HCT116 (cell line): ENCODE data around the gene GBX1. TPM values are rescaled to one million over a fixed set of nuclear protein-coding genes. Genes with fewer than 3 reads are reported as not detected.

Experiments
- ATAC-seq: fragments of 200-7000 bp; cut with Tn5 transposase; 2 replicates; pipeline ENCODE4 v1.9.1; 2020; ENCODE audit warnings: mild to moderate bottlenecking, moderate library complexity
- BruUV-seq: library from RNA; stranded (reverse); fragments of 400-500 nt; replicated peaks from 2 replicates; lab custom pipeline; 2021; lab: Mats Ljungman, UMichigan
- CTCF ChIA-PET: fragments of 300-600 bp; sonication (Branson Sonifier 250); formaldehyde crosslinking; loops from one replicate; lab custom pipeline; 2021; ENCODE audit warnings: antibody characterized with exemption; lab: Charles Lee
- POLR2A ChIA-PET: fragments of 300-600, 350-600 bp; sonication (Branson Sonifier 250); formaldehyde crosslinking; loops from one replicate; lab custom pipeline; 2021; ENCODE audit warnings: antibody characterized with exemption; lab: Charles Lee
- RAD21 ChIA-PET, 2 experiments: fragments of 300-600 bp; sonication (Branson Sonifier 250); formaldehyde crosslinking; loops; one replicate each; lab custom pipeline; 2023; ENCODE audit warnings: low total read pairs in 2 of 2; ENCODE audit not compliant: uncharacterized antibody in 2 of 2, unreplicated experiment in 2 of 2, low non-redundant PET in 1 of 2; lab: Charles Lee
- DNase-seq: peaks from one replicate; pipeline ENCODE4 v3.0.0-alpha.2; 2010; ENCODE audit warnings: low read depth, low spot score
- H2AFZ ChIP-seq: fragments of 200-600 bp; shearing (Covaris generic), sonication (generic); 2 replicates; pipeline ENCODE4 v1.6.1; 2017; ENCODE audit warnings: low read depth, mixed run types, mixed read lengths, antibody characterized with exemption, low read length; ENCODE audit not compliant: poor library complexity, severe bottlenecking
- H3K27ac ChIP-seq: 2 replicates; pipeline ENCODE4 v1.5.1; 2012; ENCODE audit warnings: low read depth, low read length
- H3K27me3 ChIP-seq: fragments of 200-600 bp; sonication (generic); 2 replicates; pipeline ENCODE4 v1.6.1; 2016; ENCODE audit warnings: mixed run types, low read length, mixed read lengths; ENCODE audit not compliant: insufficient read depth
- H3K36me3 ChIP-seq, 2 experiments: fragments of 200-500 bp in 1 of 2; fragments of 200-600 bp in 1 of 2; sonication (Bioruptor generic) in 1 of 2; sonication (generic) in 1 of 2; 2 replicates each; pipeline versions ENCODE4 v1.5.1 to v1.6.1; 2014 to 2016; ENCODE audit warnings: low read length in 2 of 2, inconsistent platforms in 1 of 2, mixed read lengths in 1 of 2, mixed run types in 1 of 2; ENCODE audit not compliant: insufficient read depth in 2 of 2, control insufficient read depth in 1 of 2
- H3K4me1 ChIP-seq, 2 experiments: fragments of 200-600 bp in 1 of 2; sonication (generic) in 1 of 2; 2 replicates each; pipeline versions ENCODE4 v1.5.1 to v1.6.1; 2012 to 2017; ENCODE audit warnings: low read length in 2 of 2, inconsistent platforms in 1 of 2, mild to moderate bottlenecking in 1 of 2, mixed read lengths in 1 of 2, mixed run types in 1 of 2, moderate library complexity in 1 of 2; ENCODE audit not compliant: insufficient read depth in 2 of 2, control insufficient read depth in 1 of 2
- H3K4me2 ChIP-seq: fragments of 200-600 bp; sonication (generic); 2 replicates; pipeline ENCODE4 v1.6.1; 2017; ENCODE audit warnings: mixed run types, low read length, mixed read lengths
- H3K4me3 ChIP-seq, 2 experiments: fragments of 200-600 bp in 1 of 2; sonication (generic) in 1 of 2; replicated peaks in 1 of 2; 2 replicates each; pipeline ENCODE4 v1.5.1; 2011 to 2016; ENCODE audit warnings: low read length in 2 of 2, control low read depth in 1 of 2, low read depth in 1 of 2, mild to moderate bottlenecking in 1 of 2, mixed read lengths in 1 of 2, mixed run types in 1 of 2
- H3K79me2 ChIP-seq: fragments of 200-600 bp; sonication (generic); 2 replicates; pipeline ENCODE4 v1.6.1; 2017; ENCODE audit warnings: mild to moderate bottlenecking, mixed run types, low read length, moderate library complexity, mixed read lengths; ENCODE audit not compliant: insufficient read depth
- H3K9ac ChIP-seq: fragments of 200-600 bp; sonication (generic); 2 replicates; pipeline ENCODE4 v1.6.1; 2016; ENCODE audit warnings: low read length, mixed read lengths
- H3K9me2 ChIP-seq: fragments of 200-600 bp; sonication (generic), shearing (Covaris generic); 2 replicates; pipeline ENCODE4 v1.6.1; 2017; ENCODE audit warnings: mixed run types, mild to moderate bottlenecking, moderate library complexity; ENCODE audit not compliant: insufficient read depth
- H3K9me3 ChIP-seq, 2 experiments: fragments of 200-500 bp in 1 of 2; fragments of 200-600 bp in 1 of 2; sonication (Bioruptor generic) in 1 of 2; sonication (generic) in 1 of 2; 2 replicates each; pipeline ENCODE4 v1.6.1; 2014 to 2017; ENCODE audit warnings: low read length in 2 of 2, mixed read lengths in 2 of 2, inconsistent platforms in 1 of 2, low read depth in 1 of 2, mild to moderate bottlenecking in 1 of 2, mixed run types in 1 of 2, moderate library complexity in 1 of 2; ENCODE audit not compliant: control insufficient read depth in 1 of 2, insufficient read depth in 1 of 2
- H4K20me1 ChIP-seq: fragments of 200-600 bp; sonication (generic), shearing (Covaris generic); 2 replicates; pipeline ENCODE4 v1.6.1; 2017; ENCODE audit warnings: mixed run types, mild to moderate bottlenecking, moderate library complexity; ENCODE audit not compliant: insufficient read depth
- CBX3 ChIP-seq: IDR thresholded peaks from 2 replicates; pipeline ENCODE4 v1.6.1; 2012; ENCODE audit warnings: low read depth
- CEBPB ChIP-seq: IDR thresholded peaks from 2 replicates; pipeline ENCODE4 v1.6.1; 2012; ENCODE audit warnings: low read depth
- ELF1 ChIP-seq: IDR thresholded peaks from 2 replicates; pipeline ENCODE4 v1.6.1; 2012; ENCODE audit warnings: low read depth, borderline replicate concordance
- EZH2 ChIP-seq: fragments of 200-600 bp; sonication (generic); IDR thresholded peaks from 2 replicates; pipeline ENCODE4 v1.6.1; 2017; ENCODE audit warnings: antibody characterized with exemption, mixed run types
- EZH2phosphoT487 ChIP-seq: fragments of 200-600 bp; IDR thresholded peaks from 2 replicates; pipeline ENCODE4 v1.6.1; 2018; ENCODE audit warnings: antibody characterized with exemption, borderline replicate concordance
- JUND ChIP-seq: IDR thresholded peaks from 2 replicates; pipeline ENCODE4 v1.6.1; 2012
- POLR2AphosphoS5 ChIP-seq: IDR thresholded peaks from 2 replicates; pipeline ENCODE4 v1.6.1; 2011; ENCODE audit warnings: mild to moderate bottlenecking, low read depth, low read length, moderate library complexity
- RAD21 ChIP-seq: IDR thresholded peaks from 2 replicates; pipeline ENCODE4 v1.6.1; 2012; ENCODE audit warnings: low read depth, mild to moderate bottlenecking
- SIN3A ChIP-seq: IDR thresholded peaks from 2 replicates; pipeline ENCODE4 v1.6.1; 2012; ENCODE audit warnings: low read depth
- TCF7L2 ChIP-seq: IDR thresholded peaks from 2 replicates; pipeline ENCODE4 v1.7.0; 2011; ENCODE audit warnings: borderline replicate concordance, inconsistent platforms; ENCODE audit not compliant: insufficient read depth, insufficient read length; ENCODE audit errors: extremely low read depth
- YY1 ChIP-seq: IDR thresholded peaks from 2 replicates; pipeline ENCODE4 v1.6.1; 2011; ENCODE audit warnings: low read length, low read depth, moderate library complexity, mild to moderate bottlenecking; ENCODE audit not compliant: insufficient replicate concordance; ENCODE audit errors: extremely low read depth
- ZFX ChIP-seq: fragments of 450-650 bp; IDR thresholded peaks from 2 replicates; pipeline ENCODE4 v1.6.1; 2017
- ZNF274 ChIP-seq: fragments of 200-500 bp; sonication (Bioruptor generic); IDR thresholded peaks from 2 replicates; pipeline ENCODE4 v1.6.1; 2014; ENCODE audit warnings: mild to moderate bottlenecking, low read depth, low read length, inconsistent platforms
- intact Hi-C: fragments of 100-400 bp; cut with micrococcal nuclease; formaldehyde crosslinking; loops from 2 replicates; pipeline ENCODE4 v1.10.0; 2022
- total RNA-seq: library from RNA; stranded (reverse); gene quantifications from one replicate; pipeline ENCODE4 v1.2.1, GENCODE V29; 2021; ENCODE audit not compliant: unreplicated experiment
- TF ChIP-seq, protein P1 (sequence below): IDR thresholded peaks from 2 replicates; pipeline ENCODE4 v1.6.1; 2012
- TF ChIP-seq, protein P2 (sequence below): IDR thresholded peaks from 2 replicates; pipeline ENCODE4 v1.6.1; 2011; ENCODE audit warnings: mild to moderate bottlenecking, low read length, moderate library complexity; ENCODE audit not compliant: insufficient replicate concordance; ENCODE audit errors: extremely low read depth

The GBX1 gene
- total RNA-seq, 1 experiment from 2014 or later, result 0.86 TPM

DNA sequence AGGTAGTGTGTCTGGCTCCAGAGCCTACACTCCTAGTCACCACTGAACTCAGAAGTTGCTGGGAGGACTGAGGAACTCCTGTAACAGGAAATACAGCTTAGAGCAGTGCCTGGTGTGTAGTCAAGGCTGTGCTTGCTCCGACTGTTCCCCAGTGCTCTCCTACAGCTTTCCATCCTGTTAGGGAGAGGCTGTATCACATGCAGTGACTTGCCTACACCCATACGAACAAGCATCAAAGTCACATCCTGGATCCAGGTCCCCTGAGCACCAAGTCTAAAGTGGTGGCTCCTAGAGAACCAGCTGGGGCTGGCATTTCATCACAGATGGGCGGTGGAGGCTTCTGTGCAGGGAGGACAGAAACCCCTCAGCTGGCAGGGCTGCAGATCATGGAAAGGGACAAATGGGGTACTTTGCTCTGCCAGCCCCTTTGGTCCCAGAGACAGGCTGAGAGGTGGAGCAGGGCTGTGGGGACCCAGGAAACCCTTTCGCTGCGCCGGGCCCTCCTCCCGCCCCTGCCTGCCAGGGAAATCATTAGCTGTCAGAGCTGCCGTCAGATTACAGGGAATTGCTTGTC is 11.9 kb upstream of the GBX1 start:
- ChIA-PET CTCF (interaction anchor here (1.0 kb wide), 1 partner anchor 15 kb away, joined by 3 read pairs; no protein-coding TSS in a partner anchor), POLR2A (no interaction called here), RAD21 (no interaction called here)
- H4K20me1 ChIP-seq, result no peaks in the 10 kb centered on the region
- H3K79me2 ChIP-seq, result no peaks in the 10 kb centered on the region
- H3K36me3 ChIP-seq, result no peaks in the 10 kb centered on the region
- no peaks in the 10 kb centered on the region for H3K9me2 ChIP-seq
- H3K4me1 ChIP-seq, result no peaks in the 10 kb centered on the region
- ATAC-seq, result no peak
- no peak overlapping the region for H3K9ac ChIP-seq
- TF ChIP-seq JUND (no peak), CEBPB (no peak), YY1 (no peak), ELF1 (no peak), ZFX (no peak), POLR2AphosphoS5 (no peak), EZH2phosphoT487 (no peak), TCF7L2 (no peak), EZH2 (no peak), SIN3A (no peak), RAD21 (no peak), ZNF274 (no peak), CBX3 (no peak)
- TF ChIP-seq, protein P1, sequence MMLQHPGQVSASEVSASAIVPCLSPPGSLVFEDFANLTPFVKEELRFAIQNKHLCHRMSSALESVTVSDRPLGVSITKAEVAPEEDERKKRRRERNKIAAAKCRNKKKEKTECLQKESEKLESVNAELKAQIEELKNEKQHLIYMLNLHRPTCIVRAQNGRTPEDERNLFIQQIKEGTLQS, result no peak
- TF ChIP-seq, protein P2, sequence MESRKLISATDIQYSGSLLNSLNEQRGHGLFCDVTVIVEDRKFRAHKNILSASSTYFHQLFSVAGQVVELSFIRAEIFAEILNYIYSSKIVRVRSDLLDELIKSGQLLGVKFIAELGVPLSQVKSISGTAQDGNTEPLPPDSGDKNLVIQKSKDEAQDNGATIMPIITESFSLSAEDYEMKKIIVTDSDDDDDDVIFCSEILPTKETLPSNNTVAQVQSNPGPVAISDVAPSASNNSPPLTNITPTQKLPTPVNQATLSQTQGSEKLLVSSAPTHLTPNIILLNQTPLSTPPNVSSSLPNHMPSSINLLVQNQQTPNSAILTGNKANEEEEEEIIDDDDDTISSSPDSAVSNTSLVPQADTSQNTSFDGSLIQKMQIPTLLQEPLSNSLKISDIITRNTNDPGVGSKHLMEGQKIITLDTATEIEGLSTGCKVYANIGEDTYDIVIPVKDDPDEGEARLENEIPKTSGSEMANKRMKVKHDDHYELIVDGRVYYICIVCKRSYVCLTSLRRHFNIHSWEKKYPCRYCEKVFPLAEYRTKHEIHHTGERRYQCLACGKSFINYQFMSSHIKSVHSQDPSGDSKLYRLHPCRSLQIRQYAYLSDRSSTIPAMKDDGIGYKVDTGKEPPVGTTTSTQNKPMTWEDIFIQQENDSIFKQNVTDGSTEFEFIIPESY, result no peak
- no peaks in the 10 kb centered on the region for H3K27me3 ChIP-seq
- H2AFZ ChIP-seq, result no peak overlapping the region
- no peak for DNase-seq
- no peaks in the 10 kb centered on the region for H3K9me3 ChIP-seq
- no peak overlapping the region for H3K27ac ChIP-seq
- H3K4me2 ChIP-seq, result no peak overlapping the region
- no peak overlapping the region for H3K4me3 ChIP-seq
- intact Hi-C loops, result no loop called here
- no TSS peak for BruUV-seq
